ENCODE results near the gene PCBP1.

PCBP1 gene

GRCh38 chr2:70116936-70117552 lies 29.8 kb downstream of the PCBP1 start:
- TF ChIP-seq CTCF (IDR thresholded peaks at IDR 0.05; ENCODE audit: low read depth, low read length) = no peak

GRCh38 chr2:70118798-70119454 lies 31.6 kb downstream of the PCBP1 start:
- no peak overlapping the region for H3K4me3 ChIP-seq (ENCODE audit: low read depth, low read length)
- no peak for TF ChIP-seq CTCF (IDR thresholded peaks at IDR 0.05; ENCODE audit: low read depth, low read length)

More at GRCh38 chr2:70116936-70117552, 29.8 kb downstream of the PCBP1 start:
- no peak overlapping the region for H3K4me3 ChIP-seq (ENCODE audit: low read depth, low read length)

- TF ChIP-seq CTCF (IDR thresholded peaks at IDR 0.05; ENCODE audit: low read depth, low read length) = no peak
- no peak overlapping the region for H3K4me3 ChIP-seq (ENCODE audit: low read depth, low read length)
Measured at GRCh38 chr2:70121627-70122372, 34.5 kb downstream of the PCBP1 start.

GRCh38 chr2:70122470-70122869 lies 35.2 kb downstream of the PCBP1 start:
- no peak for TF ChIP-seq CTCF (IDR thresholded peaks at IDR 0.05; ENCODE audit: low read depth, low read length)
- H3K4me3 ChIP-seq (ENCODE audit: low read depth, low read length) = no peak overlapping the region

- TF ChIP-seq CTCF (IDR thresholded peaks at IDR 0.05; ENCODE audit: low read depth, low read length) = no peak
- no peak overlapping the region for H3K4me3 ChIP-seq (ENCODE audit: low read depth, low read length)
Measured at GRCh38 chr2:70123051-70123828, 36.0 kb downstream of the PCBP1 start.

GRCh38 chr2:70123829-70124116 lies 36.5 kb downstream of the PCBP1 start:
- H3K4me3 ChIP-seq (ENCODE audit: low read depth, low read length) = no peak overlapping the region
- TF ChIP-seq CTCF (IDR thresholded peaks at IDR 0.05; ENCODE audit: low read depth, low read length) = no peak
